Mammary epithelial cell (primary cell): Measurements from ENCODE around the gene TRIM15.

ENCODE experiments used
- CTCF ChIP-seq, 2 donors: IDR thresholded peaks in 1 of 2; conservative IDR thresholded peaks in 1 of 2; 2 replicates each; pipeline ENCODE4 v1.5.1; 2011 to 2012; ENCODE audit warnings: inconsistent platforms in 2 of 2, low read length in 2 of 2, mild to moderate bottlenecking in 2 of 2, control low read depth in 1 of 2, low read depth in 1 of 2; ENCODE audit not compliant: insufficient read depth in 1 of 2; ENCODE audit errors: extremely low read depth in 1 of 2
- EZH2 ChIP-seq: IDR thresholded peaks from 2 replicates; pipeline ENCODE4 v1.6.1; 2012; ENCODE audit warnings: low read length, inconsistent platforms, borderline replicate concordance

- TF ChIP-seq CTCF (conservative IDR thresholded peaks at IDR 0.05 in 1 of 2, IDR thresholded peaks at IDR 0.05 in 1 of 2; ENCODE audit: extremely low read depth in 1 of 2, insufficient read depth in 1 of 2, low read depth in 1 of 2, low read length in 2 of 2) (no peak), EZH2 (no peak)
These were observed 33.0 kb downstream of the TRIM15 start for GRCh38 chr6:30196376-30196775.
